Measurements from ENCODE around the gene PARP3. TPM values are rescaled to one million over a fixed set of nuclear protein-coding genes. Genes with fewer than 3 reads are reported as not detected.
A peak's percentile ranks its signal among the peaks of the same experiment; 100 is the strongest.

PARP3 gene
- total RNA-seq (10 to 100 TPM; 23.1 to 34.2 (median 28.2) TPM), polyA plus RNA-seq (10 to 100 TPM in 2 of 3 donors, 1 to 10 TPM in 1; 8.2 to 18.9 (median 16.5) TPM)
- long read RNA-seq, donor 1, partial matches to known transcripts = 0 of 2 reads
- long read RNA-seq, donor 1, other reads (novel, unspliced or antisense) = 0 of 2 reads
- long read RNA-seq, donor 2 = 0 reads

- Histone ChIP-seq H3K27ac (peak within 1 kb of the TSS; percentile 82 to 94 (median 90)), H3K4me1 (peaks cover 15 to 44% (median 32%) of the 10 kb centered on the region in 6 donors), H3K27me3 (replicated peaks in 1 of 7) (no peaks in the 10 kb centered on the region), H3K4me3 (peak within 1 kb of the TSS; percentile 71 to 95 (median 82)), H3K36me3 (peaks cover 2 to 49% (median 25%) of the 10 kb centered on the region in 6 donors), H3K9me3 (no peaks in the 10 kb centered on the region)
- intact Hi-C loops (cut with DNase I; ENCODE audit: low total_unique reads) = loop anchor here (10.0 kb wide), 1 partner anchor 53 kb away; the partner anchor contains the start of gene RPL29
- WGBS, 5 donors = 1% methylated on average over 31 to 67 of the region's 67 CpGs
- DNase-seq = peak; percentile 100
- TF ChIP-seq POLR2A (IDR thresholded peaks at IDR 0.05) = no peak
- peak; percentile 100 for TF ChIP-seq CTCF (IDR thresholded peaks at IDR 0.05 in 8 of 11, conservative IDR thresholded peaks at IDR 0.05 in 3 of 11)
- TF ChIP-seq POLR2AphosphoS5 (IDR thresholded peaks at IDR 0.05) = peak; percentile 81 to 92 (median 90)
Measured at GRCh38 chr3:51941798-51942602, at the start of gene PARP3, which contains the start of gene RRP9. PARP3 (plus strand) TSS chr3:51942363; CDS start chr3:51943356, 993 bp downstream. RRP9 (minus strand) TSS chr3:51941904; CDS start chr3:51941867, 37 bp downstream.

- H3K4me3 ChIP-seq = no peak overlapping the region
- no peaks in the 10 kb centered on the region for H3K4me1 ChIP-seq
- no peaks in the 10 kb centered on the region for H3K36me3 ChIP-seq
- H3K27me3 ChIP-seq (replicated peaks in 1 of 7) = peaks cover 0 to 35% (median 0%) of the 10 kb centered on the region in 7 donors
- DNase-seq = no peak
- 78 to 93% (median 80%) methylated on average over 4 of the region's 4 CpGs for WGBS, 5 donors
- intact Hi-C loops (cut with DNase I; ENCODE audit: low total_unique reads) = no loop called here
- no peaks in the 10 kb centered on the region for H3K9me3 ChIP-seq
- TF ChIP-seq POLR2AphosphoS5 (IDR thresholded peaks at IDR 0.05) = no peak
- H3K27ac ChIP-seq = no peak overlapping the region
Measured at GRCh38 chr3:51894391-51894790, 47.8 kb upstream of the PARP3 start.

GRCh38 chr3:51894939-51895338, 47.2 kb upstream of the PARP3 start:
- Histone ChIP-seq H3K9me3 (no peaks in the 10 kb centered on the region), H3K27ac (no peak overlapping the region), H3K4me1 (no peaks in the 10 kb centered on the region), H3K4me3 (no peak overlapping the region), H3K27me3 (replicated peaks in 1 of 7) (peaks cover 0 to 35% (median 0%) of the 10 kb centered on the region in 7 donors), H3K36me3 (no peaks in the 10 kb centered on the region)
- no peak for DNase-seq
- intact Hi-C loops (cut with DNase I; ENCODE audit: low total_unique reads) = no loop called here
- 92 to 96% (median 94%) methylated on average over 15 to 16 of the region's 16 CpGs for WGBS, 5 donors
- TF ChIP-seq POLR2A (IDR thresholded peaks at IDR 0.05) (no peak), CTCF (IDR thresholded peaks at IDR 0.05 in 8 of 11, conservative IDR thresholded peaks at IDR 0.05 in 3 of 11) (no peak), POLR2AphosphoS5 (IDR thresholded peaks at IDR 0.05) (no peak)

- Histone ChIP-seq H3K27me3 (replicated peaks in 1 of 7) (peaks cover 0 to 31% (median 0%) of the 10 kb centered on the region in 7 donors), H3K9me3 (no peaks in the 10 kb centered on the region), H3K27ac (no peak overlapping the region), H3K36me3 (no peaks in the 10 kb centered on the region), H3K4me3 (no peak overlapping the region), H3K4me1 (no peaks in the 10 kb centered on the region)
- no peak for DNase-seq
- TF ChIP-seq POLR2AphosphoS5 (IDR thresholded peaks at IDR 0.05) (no peak), POLR2A (IDR thresholded peaks at IDR 0.05) (no peak), CTCF (IDR thresholded peaks at IDR 0.05 in 8 of 11, conservative IDR thresholded peaks at IDR 0.05 in 3 of 11) (no peak)
- intact Hi-C loops (cut with DNase I; ENCODE audit: low total_unique reads) = no loop called here
- WGBS, 5 donors = 81 to 95% (median 90%) methylated on average over 10 of the region's 10 CpGs
Measured at GRCh38 chr3:51896607-51897305, 45.4 kb upstream of the PARP3 start.
